ENCODE data around the gene TMEM238.

DNA sequence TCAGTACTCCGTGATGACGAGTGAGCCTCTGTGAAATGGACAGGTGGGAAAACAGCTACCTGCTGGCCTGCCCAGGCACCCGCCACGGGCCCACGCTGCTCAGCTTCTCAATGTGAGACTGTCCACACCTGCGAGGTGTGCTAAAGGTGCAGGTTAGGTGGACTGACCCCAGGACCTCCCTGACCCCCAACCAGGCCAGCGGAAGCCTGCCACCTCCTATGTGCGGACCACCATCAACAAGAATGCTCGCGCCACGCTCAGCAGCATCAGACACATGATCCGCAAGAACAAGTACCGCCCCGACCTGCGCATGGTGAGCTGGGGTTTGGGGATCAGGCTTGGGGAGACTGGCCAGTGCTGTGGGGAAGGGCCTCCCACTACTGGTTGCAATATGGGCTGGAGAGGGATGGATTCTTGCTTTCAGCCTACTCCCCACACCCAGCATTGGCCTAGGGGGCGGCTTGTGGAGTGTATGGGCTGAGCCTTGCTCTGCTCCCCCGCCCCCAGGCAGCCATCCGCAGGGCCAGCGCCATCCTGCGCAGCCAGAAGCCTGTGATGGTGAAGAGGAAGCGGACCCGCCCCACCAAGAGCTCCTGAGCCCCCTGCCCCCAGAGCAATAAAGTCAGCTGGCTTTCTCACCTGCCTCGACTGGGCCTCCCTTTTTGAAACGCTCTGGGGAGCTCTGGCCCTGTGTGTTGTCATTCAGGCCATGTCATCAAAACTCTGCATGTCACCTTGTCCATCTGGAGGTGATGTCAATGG is 3.8 kb upstream of the TMEM238 start:
- TF ChIP-seq, protein P1, sequence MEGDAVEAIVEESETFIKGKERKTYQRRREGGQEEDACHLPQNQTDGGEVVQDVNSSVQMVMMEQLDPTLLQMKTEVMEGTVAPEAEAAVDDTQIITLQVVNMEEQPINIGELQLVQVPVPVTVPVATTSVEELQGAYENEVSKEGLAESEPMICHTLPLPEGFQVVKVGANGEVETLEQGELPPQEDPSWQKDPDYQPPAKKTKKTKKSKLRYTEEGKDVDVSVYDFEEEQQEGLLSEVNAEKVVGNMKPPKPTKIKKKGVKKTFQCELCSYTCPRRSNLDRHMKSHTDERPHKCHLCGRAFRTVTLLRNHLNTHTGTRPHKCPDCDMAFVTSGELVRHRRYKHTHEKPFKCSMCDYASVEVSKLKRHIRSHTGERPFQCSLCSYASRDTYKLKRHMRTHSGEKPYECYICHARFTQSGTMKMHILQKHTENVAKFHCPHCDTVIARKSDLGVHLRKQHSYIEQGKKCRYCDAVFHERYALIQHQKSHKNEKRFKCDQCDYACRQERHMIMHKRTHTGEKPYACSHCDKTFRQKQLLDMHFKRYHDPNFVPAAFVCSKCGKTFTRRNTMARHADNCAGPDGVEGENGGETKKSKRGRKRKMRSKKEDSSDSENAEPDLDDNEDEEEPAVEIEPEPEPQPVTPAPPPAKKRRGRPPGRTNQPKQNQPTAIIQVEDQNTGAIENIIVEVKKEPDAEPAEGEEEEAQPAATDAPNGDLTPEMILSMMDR (IDR thresholded peaks at IDR 0.05) = no peak
- no peak for TF ChIP-seq POLR2A (IDR thresholded peaks at IDR 0.05)
